DMS 273 treated with DMSO at 0.1 percent for 48 hours (cell line): ENCODE measurements around the gene MBTPS1.

ENCODE experiments used
- DNase-seq: peaks from one replicate; lab custom pipeline; 2025; lab: John Stamatoyannopoulos, UW

The MBTPS1 gene

DNA sequence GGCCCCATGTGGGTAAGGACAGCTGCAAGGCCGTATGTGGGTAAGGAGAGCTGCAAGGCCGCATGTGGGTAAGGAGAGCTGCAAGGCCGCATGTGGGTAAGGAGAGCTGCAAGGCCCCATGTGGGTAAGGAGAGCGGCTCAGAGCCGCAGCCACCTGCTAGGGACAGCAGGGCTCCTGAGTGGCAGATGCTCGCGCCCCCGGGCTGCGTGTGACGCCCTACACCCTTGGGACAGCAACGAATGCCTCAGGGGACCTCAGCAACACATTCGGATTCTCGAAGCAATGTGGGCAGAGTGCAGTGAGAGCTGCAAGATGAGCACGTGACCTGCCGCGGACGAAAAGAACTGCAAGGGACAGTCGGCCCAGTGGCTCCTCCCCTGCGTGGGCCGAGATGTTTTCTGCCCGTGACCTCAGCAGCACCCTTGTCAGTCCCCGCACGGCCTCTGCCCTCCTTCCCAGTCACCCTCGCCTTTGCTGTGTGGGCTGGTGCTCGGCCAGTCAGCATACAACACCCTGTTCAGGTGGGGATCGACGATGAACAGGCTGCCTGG is 64.6 kb downstream of the MBTPS1 start:
- DNase-seq: no peak

DNA sequence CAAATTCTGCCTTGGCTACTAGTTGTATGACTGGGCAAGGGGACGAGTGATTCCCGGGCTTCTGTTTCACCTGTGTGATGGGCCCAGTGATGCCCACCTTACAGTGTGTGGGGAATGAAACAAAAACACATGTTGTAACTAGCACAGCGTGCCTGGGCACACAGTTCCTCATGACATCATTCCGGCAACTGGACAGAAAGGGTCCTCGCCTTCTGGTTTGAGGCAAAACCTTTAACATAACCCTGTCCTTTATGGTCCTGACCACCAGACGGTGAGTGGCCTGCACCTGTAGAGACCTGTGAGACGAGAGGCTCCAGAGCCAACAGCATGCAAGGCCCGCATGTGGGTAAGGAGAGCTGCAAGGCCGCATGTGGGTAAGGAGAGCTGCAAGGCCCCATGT is 66.4 kb downstream of the MBTPS1 start:
- no peak for DNase-seq

DNA sequence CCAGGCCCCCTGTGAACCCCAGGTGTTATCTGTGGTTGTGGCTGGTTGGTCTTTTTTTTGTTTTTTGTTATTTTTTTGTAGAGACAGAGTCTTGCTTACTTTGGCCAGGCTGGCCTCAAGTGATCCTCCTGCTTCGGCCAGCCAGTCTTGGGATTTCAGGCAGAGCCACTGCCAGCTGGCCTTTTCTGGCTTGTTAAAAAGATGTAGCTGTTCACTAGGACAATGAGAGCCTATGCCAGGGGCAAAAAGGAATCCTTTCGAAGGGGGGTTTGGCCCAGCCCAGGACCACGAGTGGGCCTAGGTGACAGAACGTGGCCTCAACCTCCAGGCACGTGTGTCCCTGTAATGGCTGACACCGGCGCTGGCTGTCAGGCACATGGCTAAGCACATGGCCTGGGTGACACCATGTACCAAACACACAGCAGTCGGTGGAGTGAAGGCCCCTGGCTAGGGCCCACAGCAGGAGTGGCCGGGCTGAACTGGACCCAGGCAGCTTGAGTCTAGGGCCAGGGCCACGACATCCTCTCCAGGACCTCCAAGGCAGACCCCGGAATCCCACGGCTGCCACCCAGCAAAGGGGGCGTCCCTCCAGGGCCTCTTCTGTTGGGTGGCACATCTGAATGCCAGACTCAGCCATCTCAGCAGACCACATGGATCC is 67.2 kb downstream of the MBTPS1 start:
- DNase-seq: no peak

DNA sequence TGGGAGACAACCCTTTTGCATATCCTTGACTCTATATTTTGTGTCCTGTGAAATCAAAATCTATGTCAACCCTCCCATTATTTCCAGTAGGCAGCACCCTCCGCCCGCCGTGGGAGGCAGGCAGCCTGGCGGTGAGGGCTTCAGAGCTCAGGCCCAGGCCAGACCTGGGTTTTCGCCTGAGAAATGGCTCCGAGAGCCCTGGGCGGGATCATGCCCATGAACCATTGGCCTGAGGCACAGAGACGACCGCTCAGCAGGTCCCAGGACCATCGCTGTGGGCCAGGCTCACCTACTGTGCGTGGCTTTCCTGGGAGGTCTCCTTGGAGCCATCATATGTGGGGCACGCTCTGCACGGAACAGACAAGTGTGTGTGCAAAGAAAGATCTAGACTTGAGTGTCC is 67.9 kb downstream of the MBTPS1 start:
- DNase-seq: no peak

DNA sequence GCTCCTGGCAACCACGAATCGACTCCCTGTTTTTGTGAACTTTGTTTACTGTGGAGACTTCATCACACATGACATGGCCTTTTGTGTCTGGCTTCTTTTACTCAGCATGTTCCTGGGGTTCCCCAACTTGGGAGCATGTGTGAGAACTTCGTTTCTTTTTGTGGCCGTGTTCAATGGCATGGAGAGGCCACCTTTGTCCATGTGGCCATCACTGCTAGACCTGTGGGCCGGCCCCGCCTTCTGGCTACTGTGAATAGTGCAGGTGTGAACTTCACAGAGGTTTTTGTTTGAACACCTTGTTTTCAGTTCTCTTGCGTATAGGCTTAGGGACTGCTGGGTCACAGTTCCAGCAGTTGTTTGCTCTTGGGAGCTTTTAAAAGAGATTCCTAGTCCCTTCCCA is 68.5 kb downstream of the MBTPS1 start:
- no peak for DNase-seq

DNA sequence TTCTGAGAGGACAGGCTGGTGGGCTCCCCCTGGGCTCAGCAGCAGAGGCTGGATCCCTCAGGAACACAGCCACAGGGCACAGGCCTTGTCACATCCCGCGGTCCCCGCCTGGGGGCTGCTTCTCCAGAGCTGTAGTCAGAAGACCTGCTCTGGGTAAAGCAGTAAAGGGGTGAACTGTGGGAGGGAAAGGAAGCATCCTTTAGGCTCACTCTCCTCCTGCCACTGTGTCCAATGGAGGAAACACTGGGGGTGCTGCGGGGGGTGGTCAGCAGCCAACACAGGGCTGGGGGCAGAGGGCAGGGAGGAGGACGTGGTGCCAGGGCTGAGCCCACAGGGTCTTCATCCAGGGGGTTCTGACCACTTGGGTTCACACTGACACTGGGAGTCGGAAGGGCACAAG is 69.1 kb downstream of the MBTPS1 start:
- no peak for DNase-seq

DNA sequence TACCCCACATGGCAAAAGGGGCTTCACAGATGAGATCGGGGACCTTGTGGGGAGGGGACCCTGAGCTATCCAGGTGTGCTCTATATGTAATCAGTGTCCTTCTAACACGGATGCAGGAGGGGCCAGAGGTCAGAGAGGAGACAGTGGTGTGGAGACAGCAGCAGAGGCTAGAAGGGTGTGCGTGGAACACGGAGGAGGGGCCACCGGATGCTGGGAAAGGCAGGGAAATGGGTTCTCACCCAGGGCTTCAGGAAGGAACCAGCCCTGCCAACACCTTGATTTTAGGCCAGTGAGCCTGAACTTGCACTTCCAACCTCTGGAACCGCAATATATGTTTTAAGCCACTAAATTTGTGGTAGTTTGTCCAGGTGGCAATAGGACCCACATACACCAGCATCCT is 69.5 kb downstream of the MBTPS1 start:
- no peak for DNase-seq

DNA sequence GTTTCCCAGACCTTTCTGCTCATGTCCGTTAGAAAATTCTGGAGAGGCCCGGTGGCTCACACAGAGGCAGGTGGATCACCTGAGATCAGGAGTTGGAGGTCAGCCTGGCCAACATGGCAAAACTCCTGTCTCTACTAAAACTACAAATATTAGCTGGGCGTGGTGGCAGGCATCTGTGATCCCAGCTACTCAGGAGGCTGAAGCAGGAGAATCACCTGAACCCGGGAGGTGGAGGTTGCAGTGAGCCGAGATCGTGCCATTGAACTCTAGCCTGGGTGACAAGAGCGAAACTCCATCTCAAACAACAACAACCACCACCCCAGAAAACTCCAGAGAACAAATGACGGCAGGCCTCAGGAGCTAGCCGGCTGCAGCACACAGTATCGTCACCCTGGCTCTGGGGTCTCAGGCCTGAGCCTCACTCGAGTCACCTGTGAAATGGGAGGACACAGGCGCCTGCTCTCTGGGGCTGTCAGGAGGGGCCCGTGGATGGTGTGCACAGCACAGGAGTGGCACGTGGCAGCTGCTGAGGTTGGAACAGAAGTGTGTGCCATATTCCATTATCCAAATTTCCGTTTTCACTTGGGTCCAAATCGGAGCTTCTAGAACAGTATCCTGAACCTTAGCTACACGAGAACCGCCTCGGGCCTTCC is 70.8 kb downstream of the MBTPS1 start:
- no peak for DNase-seq

DNA sequence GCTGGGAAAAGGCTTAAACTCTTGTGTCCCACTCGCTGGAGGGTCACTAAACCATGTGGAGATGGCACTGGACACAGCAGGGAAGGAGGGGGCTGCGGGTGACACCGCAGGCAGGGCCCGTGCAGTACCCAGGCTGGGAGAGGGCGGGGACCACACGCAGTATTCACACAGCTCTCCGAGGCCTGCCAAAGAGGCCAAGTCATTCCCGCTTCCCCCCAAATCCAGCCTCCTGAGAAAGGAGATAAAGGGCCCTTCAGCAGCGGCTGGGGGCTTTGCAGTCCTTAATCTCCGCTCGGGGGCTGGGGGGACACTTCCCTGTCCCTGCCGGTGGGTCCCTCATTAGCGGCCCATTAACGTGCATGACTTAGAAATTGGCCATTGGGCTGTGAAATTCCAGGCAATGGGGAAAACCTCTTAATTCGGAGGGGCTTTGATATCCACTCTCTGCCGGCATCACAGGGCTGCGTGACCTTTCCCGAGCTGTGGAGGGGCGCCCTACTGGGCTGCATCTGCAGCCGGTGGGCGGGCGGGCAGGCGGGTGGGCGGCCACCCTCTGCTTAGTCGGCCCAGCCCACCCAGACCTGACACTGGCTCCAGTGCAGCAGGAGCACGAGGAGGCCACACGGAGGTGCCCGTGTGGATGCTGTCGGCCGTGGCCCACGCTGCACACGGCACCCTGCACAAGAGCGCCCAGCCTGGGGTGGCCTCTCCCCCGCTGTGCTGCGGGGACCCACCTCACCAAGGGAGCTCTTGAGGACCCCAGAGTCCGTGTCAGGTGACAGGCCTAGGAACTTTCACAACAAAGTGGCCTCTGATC is 71.5 kb downstream of the MBTPS1 start:
- no peak for DNase-seq

DNA sequence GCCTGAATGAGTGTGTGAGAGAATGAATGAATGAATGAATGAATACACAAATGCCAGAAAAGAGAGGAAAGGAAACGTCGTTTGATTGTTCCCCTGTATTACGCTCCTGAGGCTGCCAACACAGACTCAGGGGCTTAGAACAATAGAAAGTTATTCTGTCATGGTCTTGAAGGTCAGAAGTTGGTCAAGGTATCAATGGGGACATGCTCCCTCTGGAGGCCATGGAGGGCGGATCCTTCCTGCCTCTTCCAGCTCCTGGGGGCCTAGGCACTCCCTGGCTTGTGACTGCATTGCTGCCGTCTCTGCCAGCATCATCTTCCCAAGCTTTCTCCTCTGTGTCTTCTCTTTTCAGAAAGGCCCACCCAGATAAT is 72.6 kb downstream of the MBTPS1 start:
- no peak for DNase-seq

DNA sequence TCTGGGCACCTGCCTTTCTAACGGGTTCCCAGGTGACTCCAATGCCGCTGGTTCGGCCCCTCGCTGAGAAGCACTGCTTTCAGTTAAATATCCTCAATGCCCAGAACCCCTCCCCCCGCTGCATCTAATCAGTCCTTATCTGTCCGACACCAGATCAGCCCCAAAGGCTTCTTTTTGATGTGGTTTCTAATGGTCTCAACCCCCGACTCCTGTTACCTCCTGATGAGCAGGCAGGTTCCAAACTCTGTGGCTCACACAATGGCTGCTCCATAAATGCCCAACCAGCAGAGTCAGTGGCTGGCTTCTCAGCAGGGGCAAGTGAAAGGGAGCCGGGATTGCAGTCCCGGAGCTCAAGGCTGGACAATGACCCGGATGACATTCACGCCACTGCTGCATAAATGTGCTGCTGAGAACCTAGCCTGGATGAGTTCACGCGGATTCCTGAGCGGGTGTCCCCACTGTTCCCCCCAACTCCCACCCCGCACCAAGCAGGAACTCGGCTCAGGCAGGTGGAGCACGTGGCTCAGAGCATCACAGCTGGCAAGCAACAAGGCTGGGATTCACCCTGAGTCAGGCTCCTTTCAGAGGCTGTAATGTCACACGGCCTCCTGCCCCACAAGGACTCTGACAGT is 73.1 kb downstream of the MBTPS1 start:
- no peak for DNase-seq

DNA sequence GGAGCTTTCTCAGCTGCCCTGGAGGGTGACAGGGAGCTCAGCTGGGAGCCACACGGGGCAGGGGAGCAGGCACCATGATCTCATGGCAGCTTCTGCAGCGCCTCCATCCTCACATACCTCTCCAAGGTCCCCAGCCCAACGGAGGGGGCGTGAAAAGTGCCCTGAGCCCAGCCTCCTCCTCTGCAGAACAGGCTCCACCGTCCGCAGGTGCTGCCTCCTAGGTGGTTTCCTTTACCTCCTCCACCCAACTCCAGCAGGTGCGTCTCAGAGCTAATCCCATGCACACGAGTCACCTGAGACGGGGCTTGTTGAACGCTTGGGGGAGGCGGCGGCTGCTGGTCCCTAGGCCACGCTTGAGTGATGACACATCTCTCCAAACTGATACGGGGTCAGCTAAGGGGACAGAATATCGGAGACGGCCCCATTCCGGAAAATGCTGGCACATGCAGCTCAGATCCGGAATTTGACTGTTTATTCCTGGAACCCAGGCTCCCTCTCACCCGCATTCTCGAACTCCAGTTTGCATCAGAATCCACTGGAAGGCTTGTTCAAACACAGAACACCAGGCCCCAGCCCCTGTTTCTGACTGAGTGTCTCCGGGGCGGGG is 73.8 kb downstream of the MBTPS1 start:
- no peak for DNase-seq

DNA sequence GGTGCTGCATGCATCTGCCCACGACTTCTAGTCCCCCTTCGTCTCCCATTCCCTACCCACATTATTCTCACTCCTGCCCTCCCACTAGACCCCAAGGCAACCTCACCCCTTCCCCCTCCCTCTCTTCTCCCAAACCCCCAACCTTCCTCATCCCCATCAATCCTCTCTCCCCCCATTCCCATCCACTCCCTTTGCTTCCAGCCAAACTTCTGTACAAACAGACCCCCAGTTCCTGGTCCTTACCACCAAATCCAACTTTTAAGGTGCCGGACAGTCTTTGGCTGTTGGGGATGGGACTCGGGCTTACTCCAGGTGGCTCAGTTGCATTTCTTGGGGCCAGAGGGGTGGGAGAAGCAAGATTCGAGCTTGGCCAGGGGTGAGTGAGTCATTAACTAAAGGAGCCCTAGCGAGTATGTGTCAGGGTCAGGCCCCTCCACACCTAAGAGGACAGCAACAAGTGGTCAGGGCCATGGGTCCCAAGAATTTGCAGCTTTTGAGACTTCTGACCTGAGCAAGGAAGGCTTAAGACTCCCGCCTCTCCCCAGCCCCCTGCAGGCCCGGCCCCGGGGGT is 74.3 kb downstream of the MBTPS1 start, which contains the start of gene SLC38A8:
TSS of gene SLC38A8 (minus strand) at position 488 of the 571 bp plus-strand sequence. CDS start 638 bp downstream, outside the sequence.
- no peak for DNase-seq

DNA sequence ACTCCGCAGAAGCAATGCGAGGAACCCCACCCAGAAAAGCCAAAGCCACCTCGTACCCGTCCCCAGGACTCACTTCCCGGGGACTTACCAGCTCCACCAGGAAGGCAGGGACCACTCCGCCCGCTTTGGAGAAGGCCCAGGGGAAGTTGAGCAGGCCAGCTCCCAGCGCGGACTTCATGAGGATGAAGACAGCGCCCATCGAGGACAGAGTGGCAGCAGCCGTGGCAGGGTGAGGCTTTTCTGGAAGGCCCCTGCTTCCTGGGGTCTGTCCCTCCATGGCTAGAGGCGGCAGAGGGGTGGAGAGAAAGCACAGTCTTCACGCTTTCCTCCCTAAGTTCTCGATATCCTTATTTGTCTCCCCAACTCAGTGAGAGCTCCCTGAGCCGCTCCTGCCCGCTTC is 74.9 kb downstream of the MBTPS1 start:
- no peak for DNase-seq

DNA sequence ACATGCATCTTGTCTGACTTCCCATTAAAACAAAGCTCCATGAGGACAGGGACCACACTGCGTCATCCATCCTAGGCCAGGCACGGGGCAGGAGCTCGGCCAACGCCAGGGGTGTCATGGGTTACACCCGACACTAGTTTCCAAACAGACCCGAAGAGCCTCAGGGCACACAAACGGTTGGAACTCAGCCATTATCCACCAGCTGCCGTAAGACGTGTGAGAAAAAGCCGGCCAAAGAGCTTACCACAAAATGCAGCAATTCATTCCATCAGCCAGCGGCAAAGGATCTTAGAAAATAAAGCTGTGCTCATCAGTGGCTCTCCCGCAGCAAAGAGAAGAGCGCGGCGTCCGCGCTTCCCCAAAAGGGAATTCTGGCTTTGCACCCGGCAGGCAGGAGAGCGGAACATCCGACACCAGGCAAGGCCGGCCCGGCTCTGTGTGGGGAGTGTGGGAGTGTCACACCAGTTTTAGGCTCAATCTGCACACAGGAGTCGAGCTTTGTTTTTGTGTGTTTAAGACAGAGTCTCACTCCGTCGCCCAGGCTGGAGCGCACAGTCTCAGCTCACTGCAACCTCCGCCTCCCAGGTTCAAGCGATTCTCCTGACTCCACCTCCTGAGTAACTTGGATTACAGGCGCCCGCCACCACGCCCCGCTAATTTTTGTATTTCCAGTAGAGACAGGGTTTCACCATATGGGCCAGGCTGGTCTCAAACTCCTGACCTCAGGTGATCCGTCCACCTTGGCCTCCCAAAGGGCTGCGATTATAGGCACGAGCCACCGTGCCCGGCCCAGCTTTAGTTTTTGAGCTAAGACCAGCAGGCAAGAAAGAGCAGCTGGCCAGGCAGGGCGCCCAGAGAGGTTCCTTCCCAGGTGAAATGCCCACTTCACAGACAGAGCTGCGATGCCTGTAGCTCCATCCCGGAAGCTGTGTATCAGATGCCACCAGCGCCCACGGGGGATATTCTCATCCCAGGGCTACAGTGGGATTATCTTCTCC is 75.6 kb downstream of the MBTPS1 start:
- no peak for DNase-seq

DNA sequence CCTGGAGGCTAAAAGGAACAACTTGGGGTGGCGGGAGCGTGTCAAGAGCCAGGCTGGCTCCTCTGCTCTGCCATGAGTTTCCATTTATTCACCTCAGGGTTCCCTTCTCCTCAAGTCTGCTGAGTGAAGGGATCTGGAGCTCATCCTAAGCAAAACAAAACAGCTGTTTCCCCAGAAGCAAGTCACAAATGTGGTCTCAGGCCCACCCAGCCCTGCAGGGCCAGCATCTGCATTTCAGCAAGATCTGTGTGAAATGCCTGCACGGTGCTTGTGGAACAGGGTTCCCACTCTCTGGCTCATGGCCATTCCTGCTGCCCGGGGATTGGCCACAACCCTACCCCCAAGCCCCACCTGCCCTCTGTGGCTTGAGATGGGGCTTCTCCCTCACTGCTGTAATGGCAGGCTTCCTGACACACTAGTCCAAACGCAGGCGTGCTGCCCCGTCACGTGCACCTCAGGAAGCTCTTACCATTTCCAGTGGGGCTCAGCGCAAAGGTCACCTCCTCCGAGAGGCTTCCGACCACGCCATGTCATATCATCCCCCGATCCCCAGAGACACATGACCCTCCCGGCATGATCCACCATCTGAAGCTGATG is 76.4 kb downstream of the MBTPS1 start:
- no peak for DNase-seq

DNA sequence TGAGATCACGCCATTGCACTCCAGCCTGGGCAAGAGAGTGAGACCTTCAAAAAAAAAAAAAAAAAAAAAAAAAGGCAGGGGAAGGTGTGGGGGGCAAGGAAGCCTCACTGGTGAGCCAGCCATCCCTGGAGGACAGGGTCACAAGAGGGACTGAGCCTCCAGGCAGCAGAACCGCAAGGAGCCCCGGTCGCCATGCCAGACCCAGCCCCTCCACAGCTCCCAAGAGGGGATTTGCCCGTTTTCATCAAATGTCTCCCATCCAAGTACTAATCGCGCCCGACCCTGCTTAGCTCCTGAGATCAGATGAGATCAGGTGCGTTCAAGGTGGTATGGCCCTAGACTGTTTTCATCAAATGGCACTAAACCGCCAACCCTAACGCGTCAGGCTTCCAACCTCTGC is 77.0 kb downstream of the MBTPS1 start:
- no peak for DNase-seq

DNA sequence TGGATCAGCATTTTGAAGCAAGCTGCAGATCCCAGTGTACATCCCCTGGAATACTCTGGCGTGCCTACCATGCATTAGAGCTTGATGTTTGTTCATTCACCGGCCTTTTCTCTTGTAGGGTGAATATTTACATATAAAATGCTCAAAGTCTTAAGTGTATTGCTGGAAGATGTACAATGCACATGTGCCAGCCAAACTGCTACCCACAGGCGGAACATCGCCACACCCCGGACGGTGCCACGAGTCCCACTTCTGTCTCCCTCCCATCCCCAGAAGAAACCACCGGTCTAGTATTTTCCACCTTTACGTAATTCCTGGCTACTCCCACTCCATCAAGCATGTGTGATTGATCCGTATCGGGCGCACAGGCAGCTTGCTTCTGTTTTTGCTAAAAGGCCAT is 78.3 kb downstream of the MBTPS1 start:
- no peak for DNase-seq

DNA sequence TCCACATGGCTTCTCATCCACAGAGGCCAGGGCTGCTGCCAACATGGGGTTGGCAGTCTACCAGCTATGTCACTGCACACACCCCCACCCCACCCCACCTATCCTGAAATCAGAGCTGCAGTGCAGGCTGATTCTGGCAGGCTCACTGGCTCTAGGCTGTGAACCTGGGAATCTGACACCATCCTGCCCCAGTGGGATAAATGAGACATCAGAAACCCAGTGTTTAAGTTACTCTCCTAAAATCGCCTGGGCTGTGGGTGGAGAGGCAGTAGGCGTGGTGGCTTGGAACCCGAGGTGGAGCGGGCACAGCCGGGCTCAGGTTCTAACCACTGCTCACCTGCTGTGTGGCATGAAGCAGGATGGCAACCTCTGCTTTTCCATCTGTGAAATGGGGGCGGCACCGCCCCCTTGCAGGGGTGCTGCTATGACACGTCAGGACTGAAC is 79.7 kb downstream of the MBTPS1 start:
- no peak for DNase-seq

DNA sequence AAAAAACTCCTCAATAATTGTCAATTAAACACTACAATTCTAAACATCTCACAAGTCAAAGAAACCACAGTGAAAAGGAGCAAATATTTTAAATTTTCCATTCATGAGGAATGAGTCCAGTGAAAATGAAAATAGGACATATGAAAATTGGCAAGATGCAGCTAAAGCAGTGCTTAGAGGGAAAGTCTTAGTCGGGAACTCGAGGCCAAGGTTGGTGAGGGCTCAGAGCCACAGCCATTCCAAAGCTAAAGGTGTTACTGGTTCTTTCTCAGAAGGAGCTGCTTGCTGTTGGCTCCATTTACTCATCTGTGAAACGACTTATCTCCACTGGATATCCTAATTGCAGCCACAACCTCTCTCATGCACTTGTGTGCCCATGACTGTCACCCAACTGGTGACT is 80.6 kb downstream of the MBTPS1 start:
- DNase-seq: no peak
